ENCODE results near the gene NFASC. TPM values are rescaled to one million over a fixed set of nuclear protein-coding genes. Genes with fewer than 3 reads are reported as not detected.

NFASC gene
- total RNA-seq, 4 donors from 2014 or later: 7.9 to 68.7 (median 32.7) TPM

GRCh38 chr1:204979306-204979705 is 108.6 kb downstream of the NFASC start:
- H3K9me3 ChIP-seq: no peaks in the 10 kb centered on the region
- H3K4me1 ChIP-seq: no peaks in the 10 kb centered on the region
- TF ChIP-seq CTCF (IDR thresholded peaks at IDR 0.05) (no peak), POLR2A (IDR thresholded peaks at IDR 0.05) (no peak)
- no peak overlapping the region for H3K4me3 ChIP-seq
- DNase-seq: no peak
- no peak overlapping the region for H3K27ac ChIP-seq
- no peaks in the 10 kb centered on the region for H3K36me3 ChIP-seq
- no peaks in the 10 kb centered on the region for H3K27me3 ChIP-seq
- intact Hi-C loops (cut with DNase I; ENCODE audit: low total_unique reads): no loop called here

GRCh38 chr1:204979891-204980649 is 109.4 kb downstream of the NFASC start:
- H3K4me1 ChIP-seq: no peaks in the 10 kb centered on the region
- peak overlapping the region in 1 of 2 donors; percentile 50 for H3K27ac ChIP-seq
- intact Hi-C loops (cut with DNase I; ENCODE audit: low total_unique reads): no loop called here
- no peaks in the 10 kb centered on the region for H3K9me3 ChIP-seq
- no peaks in the 10 kb centered on the region for H3K36me3 ChIP-seq
- DNase-seq: no peak
- H3K27me3 ChIP-seq: no peaks in the 10 kb centered on the region
- TF ChIP-seq POLR2A (IDR thresholded peaks at IDR 0.05) (no peak), CTCF (IDR thresholded peaks at IDR 0.05) (no peak)
- no peak overlapping the region for H3K4me3 ChIP-seq

- intact Hi-C loops (cut with DNase I; ENCODE audit: low total_unique reads): no loop called here
- TF ChIP-seq POLR2A (IDR thresholded peaks at IDR 0.05): no peak
- no peak for TF ChIP-seq CTCF (IDR thresholded peaks at IDR 0.05)
- Histone ChIP-seq H3K4me1 (no peaks in the 10 kb centered on the region), H3K9me3 (no peaks in the 10 kb centered on the region), H3K27me3 (no peaks in the 10 kb centered on the region), H3K27ac (peak overlapping the region in 1 of 2 donors; percentile 50), H3K4me3 (no peak overlapping the region), H3K36me3 (no peaks in the 10 kb centered on the region)
- DNase-seq: no peak
Measured at GRCh38 chr1:204980840-204981405, 110.3 kb downstream of the NFASC start.

- H3K9me3 ChIP-seq: no peaks in the 10 kb centered on the region
- intact Hi-C loops (cut with DNase I; ENCODE audit: low total_unique reads): no loop called here
- TF ChIP-seq POLR2A (IDR thresholded peaks at IDR 0.05) (no peak), CTCF (IDR thresholded peaks at IDR 0.05) (no peak)
- H3K4me3 ChIP-seq: no peak overlapping the region
- H3K27me3 ChIP-seq: no peaks in the 10 kb centered on the region
- H3K36me3 ChIP-seq: no peaks in the 10 kb centered on the region
- no peaks in the 10 kb centered on the region for H3K4me1 ChIP-seq
- H3K27ac ChIP-seq: no peak overlapping the region
- no peak for DNase-seq
Measured at GRCh38 chr1:204983136-204983535, 112.5 kb downstream of the NFASC start.

- no peaks in the 10 kb centered on the region for H3K9me3 ChIP-seq
Measured at GRCh38 chr1:204983881-204984280, 113.2 kb downstream of the NFASC start.

More at GRCh38 chr1:204983881-204984280, 113.2 kb downstream of the NFASC start:
- no peak for DNase-seq
- Histone ChIP-seq H3K27ac (no peak overlapping the region), H3K27me3 (no peaks in the 10 kb centered on the region), H3K36me3 (no peaks in the 10 kb centered on the region), H3K4me3 (no peak overlapping the region), H3K4me1 (no peaks in the 10 kb centered on the region)
- intact Hi-C loops (cut with DNase I; ENCODE audit: low total_unique reads): no loop called here
- TF ChIP-seq POLR2A (IDR thresholded peaks at IDR 0.05): no peak
- TF ChIP-seq CTCF (IDR thresholded peaks at IDR 0.05): no peak
